Measurements from ENCODE around the gene ZNF622.
A peak's percentile ranks its signal among the peaks of the same experiment; 100 is the strongest.
"Not testable (repeated sequence)": the region's sequence is repeated elsewhere in the genome, so short reads cannot be mapped to it uniquely, and the experiment has no call there.

The ZNF622 gene

DNA sequence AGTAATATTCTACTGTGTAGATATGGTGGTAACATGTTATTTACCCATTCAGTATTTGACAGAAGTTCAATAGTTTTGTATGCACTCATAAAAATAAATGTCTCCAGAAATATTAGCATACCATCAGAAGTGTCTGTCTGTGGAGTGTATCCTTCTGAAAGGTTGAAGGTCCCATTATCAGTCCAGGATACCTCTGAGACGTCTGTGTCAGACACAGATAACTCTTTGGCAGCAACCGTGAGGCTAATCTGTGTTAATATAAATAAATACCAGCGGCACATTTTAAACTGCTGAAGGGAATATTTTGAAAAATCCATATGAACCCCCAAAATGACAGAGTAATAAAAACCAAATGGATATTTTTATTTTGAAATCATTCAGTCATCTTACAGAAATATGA lies 11.9 kb upstream of the ZNF622 start:
- no peak for DNase-seq

DNA sequence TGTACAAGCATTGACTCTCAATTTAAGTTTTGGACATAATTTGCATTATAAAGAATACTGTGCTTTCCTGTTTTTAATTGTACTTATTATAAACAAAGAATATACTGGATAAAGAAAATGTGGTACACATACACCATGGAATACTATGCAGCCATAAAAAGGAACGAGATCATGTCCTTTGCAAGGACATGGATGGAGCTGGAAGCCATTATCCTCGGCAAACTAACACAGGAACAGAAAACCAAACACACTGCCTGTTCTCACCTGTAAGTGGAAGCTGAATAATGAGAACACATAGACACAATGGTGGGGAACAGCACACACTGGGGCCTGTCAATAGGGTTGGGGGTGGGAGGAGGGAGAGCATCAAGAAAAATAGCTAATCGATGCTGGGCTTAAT lies 10.8 kb upstream of the ZNF622 start:
- DNase-seq, result not testable (repeated sequence)

DNA sequence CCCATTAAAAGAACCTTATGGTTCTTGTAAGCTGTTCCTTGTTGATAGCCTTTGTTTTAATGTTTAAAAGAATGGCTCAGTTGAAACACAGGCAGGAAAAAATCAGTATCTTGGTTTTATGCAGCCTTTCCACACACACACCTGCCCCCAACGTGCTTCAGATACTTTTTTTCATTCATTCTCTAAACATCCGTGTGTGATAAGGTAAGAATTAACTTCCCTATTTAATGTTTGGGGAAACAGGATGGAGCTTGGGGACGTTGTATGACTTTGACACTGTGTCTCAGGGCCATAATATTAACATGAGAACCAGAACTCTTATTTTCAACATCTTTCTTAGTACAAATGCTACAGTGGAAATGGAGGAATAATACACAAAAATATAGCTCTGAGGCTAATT lies 5.8 kb upstream of the ZNF622 start:
- no peak for DNase-seq

DNA sequence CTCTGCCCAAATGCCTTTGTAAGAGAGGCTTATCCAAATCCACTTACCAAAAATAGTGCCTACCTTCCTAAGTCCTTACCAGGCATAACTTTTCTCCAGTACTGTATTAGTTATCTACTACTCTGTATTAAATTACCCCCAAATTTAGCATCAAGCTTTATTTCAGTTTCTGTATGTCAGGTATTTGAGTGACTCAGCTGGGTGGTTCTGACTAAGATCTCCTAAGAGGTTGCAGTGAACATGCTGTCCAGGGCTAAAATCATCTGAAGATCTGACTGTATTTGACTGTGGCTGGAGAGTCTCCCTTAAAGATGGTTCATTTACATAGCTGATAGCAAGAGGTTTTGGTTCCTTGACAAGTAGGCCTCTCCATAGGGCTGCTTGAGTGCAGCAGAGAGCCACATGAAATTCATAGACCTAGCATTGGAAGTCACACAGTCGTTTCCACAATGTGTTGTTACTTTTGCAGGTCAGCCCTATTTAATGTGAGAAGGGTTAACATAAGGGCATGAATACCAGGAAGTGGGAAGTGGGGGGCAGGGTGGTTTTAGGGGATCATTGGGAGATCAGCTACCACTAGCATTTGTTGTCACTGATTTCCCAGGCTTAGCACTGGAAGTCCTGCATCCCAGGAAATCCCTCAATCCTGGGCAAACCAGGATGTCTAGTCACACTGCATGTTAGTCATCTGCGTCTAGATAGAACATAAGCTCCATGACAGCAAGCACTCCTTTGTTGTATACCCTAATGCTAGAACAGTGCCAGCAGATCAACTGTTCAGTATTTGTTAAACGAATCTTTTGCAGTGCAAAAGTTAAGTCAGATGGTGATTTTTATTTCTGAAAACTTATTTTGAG lies 2.0 kb upstream of the ZNF622 start:
- peak; percentile 73 for DNase-seq

DNA sequence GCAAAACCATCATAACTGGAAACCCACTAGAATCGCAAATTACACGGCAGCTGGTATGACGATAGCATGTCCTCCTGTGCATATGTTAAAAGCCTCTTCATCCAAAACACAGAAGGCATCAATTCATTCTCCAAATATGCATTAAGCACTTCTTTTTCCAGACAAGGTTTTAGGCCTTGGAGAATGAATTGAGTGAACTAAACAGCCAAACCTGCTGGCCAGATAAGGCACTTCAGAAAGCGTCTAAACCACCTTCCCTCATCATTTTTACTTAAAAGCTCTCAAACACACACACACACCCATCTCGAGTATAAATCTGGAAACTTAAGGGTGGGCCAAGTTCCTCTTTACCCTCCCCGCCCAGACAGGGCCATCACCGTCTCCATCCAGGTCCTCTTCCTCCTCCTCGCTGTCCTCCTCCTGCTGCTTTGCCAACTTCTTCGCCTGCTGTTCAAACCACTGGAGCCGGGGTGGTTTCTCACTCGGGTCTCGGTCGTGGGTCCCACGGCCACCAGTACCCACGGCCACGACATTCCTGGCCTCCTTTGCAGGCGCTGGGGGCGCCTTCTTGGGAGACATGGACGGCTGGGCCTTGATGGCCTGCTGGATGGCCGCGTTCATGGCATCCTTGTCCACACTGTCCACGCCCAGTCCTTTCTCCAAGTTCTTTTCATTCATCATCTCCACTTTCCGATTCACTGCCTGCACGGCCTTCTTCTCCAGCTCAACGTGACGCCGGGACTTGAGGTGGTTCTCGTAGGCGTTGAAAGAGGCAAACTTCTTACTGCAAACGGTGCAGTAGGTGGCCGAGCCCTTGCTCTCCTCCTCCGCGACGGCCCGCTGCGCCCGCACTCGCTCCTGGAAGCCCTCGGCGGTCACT lies 696 bp downstream of the ZNF622 start:
- no peak for DNase-seq

DNA sequence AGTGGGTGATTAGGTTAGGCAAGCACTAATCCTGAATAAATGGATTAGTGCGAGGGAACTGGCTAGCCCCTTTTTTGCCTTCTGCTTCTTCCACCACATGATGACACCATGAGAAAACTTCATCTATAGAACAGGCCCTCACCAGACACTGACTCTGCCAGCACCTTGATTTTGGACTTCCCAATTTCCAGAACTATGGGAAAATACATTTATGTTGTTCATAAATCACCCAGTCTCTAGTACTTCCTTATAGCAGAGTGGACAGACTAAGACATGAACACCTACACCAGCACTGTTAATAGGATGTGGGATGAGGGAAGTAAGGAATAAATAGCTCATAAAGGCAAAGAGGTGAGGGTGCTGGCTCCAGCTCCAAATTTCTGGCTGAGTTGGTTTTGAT lies 1.4 kb downstream of the ZNF622 start:
- DNase-seq, result no peak

DNA sequence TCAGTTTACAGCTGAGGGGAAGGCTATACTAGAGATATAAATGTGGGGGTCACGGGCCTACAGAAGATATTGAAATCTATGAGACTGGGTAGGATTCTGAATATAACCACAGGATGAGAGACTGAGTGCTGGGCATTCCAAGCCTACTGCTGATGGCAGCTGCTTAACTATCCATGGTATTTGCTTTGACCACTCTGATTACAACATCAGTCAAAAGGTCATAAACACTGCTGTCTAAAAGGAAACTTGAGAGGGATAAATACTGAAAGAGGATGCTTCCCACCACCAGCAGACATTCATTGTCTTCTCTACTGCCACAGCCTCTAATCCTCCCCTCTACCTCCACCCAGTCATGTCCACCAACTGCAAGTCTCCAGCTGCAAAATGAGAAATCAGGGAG lies 3.8 kb downstream of the ZNF622 start:
- DNase-seq, result peak; percentile 96

DNA sequence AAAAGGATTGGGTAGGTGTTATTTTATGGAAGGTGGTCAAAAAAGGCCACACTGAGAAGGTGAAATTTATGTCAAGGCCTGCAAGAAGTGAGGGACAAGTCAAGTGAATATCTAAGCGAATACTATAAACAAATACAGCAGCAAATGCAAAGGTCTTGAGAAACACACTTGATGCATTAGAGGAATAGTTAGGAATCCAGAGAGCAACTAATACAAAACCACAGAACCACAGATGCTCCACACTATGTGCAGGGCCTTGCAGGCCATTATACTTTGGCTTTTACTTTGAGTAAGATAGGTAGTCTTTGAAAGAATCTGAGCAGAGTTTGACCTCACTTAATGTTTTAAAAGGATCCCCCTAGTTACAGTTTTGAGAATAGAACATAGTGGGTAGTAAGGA lies 4.6 kb downstream of the ZNF622 start:
- DNase-seq, result peak; percentile 62

DNA sequence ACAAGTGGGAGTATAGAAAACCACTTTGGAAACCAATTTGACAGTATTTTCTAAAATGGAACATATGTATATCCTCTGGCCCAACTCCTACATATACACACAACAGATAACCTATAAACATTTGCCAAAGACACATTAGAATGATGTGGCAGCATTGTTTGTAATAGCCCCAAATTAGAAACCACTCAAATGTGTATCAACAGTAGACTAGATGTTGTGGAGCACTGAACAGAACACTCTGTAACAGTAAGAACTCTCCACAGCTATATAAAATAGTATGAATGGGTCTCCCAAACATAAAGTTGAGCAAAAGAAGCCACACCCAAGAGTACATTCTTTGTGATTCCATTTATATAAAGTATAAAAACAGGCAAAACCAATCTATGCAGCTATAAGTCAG lies 6.1 kb downstream of the ZNF622 start:
- DNase-seq, result no peak

DNA sequence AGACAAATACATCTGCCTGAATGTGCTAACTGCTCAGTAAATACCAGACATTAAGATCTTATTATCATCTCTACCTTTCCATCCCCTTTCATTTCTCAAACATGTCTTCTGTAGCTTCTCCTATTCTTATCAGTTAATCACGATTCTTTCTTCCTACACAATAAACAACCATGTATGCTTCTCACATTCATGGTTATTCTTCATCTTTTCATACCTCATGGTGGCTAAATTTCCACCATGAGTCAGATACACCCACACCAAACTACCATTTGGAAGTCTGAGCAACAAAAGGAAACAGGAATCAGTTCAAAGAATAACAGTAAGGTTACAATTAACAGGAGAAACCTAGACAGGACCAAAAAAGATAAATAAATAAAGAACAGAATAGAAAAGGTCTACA lies 7.7 kb downstream of the ZNF622 start:
- no peak for DNase-seq

DNA sequence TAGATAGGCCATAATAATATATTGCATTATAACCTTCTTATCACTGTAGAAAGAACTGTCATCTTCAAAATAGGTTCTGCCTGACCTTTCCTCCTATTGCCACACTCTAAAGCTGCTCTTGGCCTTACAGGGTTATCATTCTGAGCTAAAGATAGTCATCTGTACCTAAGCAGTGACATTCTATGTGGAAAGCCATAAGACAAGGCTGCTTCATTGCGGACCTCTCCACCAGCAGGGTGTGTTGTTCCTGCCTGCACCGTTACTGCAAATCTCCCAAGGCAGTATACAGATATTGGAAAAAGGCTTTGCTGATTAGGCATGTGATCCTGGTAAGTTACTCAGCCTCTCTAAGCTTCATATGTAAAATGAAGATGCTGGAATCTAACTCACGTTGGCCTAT lies 8.1 kb downstream of the ZNF622 start:
- no peak for DNase-seq

DNA sequence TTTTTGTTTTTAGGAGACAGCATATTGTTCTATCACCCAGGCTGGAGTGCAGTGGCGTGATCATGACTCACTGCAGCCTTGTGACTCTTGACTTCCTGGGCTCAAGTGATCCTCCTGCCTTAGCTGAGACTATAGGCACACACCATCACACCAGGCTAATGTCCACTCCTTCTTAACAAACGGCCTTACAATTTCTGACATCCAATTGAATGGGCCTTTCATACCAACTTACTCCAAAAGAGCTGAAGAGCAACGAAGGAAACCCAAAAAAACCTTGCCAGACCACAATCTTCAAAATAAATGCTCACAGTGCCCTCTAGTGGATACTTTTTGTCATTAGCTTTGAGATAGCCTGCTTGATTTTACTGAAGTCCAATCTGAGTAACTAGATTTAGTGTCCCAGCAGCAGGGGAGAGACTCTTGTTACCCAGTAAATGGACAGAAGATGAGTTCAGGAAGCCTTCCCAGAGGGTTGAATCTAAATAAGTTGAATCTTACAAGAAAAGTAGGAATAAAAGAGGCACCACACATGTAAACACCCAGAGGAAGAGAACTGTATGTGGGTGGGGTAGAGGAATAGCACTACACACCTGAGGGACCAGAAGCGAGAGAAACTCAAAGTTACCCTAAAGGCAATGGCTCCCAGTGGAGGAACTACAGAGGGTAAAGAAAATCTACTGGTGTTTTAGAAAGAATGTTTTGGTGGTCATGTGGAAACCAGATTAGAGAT lies 9.3 kb downstream of the ZNF622 start:
- peak; percentile 82 for DNase-seq

DNA sequence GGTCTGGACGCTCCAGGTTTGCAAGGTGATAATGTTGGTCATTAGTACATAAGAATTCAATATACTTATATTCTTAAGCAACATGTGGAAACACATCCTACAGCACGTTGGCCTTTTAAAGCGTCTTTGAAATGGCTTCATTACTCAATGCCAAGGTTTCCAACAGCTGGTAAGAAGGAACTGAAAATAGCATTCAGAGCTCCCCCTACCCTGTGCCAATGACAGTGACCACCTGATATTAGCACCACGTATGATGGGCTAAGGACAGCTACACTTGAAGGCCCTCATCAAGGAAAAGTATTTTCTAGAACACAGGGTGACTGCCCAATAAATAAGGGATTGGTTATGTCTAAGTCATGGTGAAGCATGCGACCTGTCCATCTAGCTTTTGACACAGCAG lies 9.9 kb downstream of the ZNF622 start:
- DNase-seq, result no peak

DNA sequence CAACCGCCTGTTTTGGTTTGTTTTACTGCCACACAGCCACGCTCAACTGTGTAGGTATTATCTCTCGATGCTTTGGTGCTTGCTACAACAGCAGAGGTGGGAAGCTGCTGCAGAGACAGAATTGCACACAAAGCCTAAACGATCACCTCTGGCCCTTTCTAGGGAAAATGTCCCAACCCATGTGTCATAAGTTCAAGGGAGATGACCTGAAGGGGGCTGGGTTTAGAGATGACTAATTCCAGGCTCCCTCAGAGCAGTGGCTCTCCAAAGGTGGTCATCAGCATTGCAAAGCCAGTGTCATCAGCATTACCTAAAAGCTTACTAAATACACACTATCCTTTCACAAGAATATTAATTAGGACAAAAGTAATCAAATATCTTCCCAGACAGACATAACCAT lies 10.9 kb downstream of the ZNF622 start:
- DNase-seq, result no peak

DNA sequence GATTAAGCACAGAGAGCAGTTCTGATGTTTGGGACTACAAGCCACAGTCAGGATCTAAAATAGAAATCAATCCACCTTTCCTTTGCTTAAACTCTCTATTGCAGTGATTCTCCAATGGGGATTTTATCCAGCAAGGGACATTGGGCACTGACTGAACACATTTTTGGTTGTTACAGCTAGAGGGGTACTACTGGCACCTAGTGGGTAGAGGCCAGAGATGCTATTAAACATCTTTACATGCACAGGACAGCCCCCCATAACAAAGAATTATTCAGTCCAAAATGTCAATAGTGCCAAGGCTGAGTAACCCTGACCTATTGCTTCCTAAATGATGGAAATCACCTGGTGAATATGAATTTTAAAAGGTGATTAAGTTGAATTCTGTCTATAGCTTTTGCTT lies 12.0 kb downstream of the ZNF622 start:
- no peak for DNase-seq

DNA sequence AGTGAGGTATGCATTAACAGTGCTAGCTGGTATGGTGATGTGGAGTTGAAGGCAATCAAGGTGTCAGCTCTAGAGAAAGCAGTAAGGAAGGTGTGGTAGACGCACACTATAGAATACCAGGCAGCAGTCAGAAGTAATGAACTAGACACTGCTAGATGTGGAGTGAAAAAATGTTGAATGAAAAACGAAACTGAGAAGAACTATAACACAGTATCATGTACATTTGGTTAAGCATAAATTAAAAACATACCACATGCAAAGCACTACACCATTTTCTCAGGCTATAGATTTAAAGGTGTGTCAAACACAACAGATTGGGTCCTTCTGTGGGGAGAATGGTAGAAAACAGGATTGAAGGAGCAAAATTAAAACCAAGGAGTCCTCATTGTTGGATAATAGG lies 15.4 kb downstream of the ZNF622 start:
- DNase-seq, result no peak

DNA sequence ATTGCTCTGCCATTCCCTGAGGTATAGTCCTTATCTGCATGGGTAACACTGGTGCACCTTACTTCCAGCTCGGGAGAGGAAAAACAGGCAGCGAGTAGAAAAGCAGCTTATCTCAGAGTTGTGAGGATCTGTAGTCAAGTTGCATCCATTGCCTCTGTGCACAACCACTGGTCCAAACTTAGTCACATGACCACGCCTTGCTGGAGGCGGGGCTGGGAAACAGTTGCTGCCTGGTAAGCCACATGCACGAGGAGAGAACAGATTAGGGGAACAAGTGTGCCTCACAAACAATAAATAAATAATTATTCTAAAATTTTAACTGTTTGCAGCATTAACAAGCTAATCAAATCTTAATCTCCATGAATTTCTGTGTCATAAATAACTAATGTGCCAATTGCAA lies 18.6 kb downstream of the ZNF622 start:
- DNase-seq, result no peak

DNA sequence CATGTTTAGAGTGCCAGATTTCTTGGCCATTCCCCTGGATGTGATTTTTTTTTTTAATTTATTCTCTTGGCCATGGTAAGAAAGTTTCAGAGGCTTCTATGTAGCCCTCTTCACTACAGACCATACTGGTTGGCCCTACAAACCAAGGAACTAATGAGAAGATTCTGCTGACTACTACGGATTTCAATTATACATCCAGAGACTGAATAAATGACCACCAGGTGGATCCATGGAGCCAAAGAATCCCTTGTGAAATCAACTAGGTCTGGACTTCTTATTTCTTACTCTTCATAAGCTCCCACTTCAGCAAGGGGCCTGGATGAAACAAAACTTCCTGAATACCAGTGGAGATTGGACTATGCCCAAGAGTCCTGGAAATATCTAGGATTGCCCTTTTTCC lies 27.6 kb downstream of the ZNF622 start:
- DNase-seq, result peak; percentile 12

DNA sequence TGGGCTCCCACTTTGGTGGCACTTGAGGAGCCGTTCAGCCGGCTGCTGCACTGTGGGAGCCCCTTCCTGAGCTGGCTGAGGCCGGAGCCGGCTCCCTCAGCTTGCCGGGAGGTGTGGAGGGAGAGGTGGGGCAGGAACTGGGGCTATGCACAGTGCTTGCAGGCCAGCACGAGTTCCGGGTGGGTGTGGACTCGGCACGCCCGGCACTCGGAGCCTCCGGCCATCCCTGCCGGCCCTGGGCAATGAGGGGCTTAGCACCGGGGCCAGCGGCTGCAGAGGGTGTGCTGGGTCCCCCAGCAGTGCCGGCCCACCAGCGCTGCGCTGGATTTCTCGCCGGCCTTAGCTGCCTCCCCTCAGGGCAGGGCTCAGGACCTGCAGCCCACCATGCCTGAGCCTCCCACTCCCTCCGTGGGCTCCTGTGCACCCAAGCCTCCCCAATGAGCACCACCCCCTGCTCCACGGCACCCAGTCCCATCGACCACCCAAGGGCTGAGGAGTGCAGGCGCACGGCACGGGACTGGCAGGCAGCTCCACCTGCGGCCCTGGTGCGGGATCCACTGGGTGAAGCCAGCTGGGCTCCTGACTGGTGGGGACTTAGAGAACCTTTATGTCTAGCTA lies 29.4 kb downstream of the ZNF622 start:
- DNase-seq, result not testable (repeated sequence)

DNA sequence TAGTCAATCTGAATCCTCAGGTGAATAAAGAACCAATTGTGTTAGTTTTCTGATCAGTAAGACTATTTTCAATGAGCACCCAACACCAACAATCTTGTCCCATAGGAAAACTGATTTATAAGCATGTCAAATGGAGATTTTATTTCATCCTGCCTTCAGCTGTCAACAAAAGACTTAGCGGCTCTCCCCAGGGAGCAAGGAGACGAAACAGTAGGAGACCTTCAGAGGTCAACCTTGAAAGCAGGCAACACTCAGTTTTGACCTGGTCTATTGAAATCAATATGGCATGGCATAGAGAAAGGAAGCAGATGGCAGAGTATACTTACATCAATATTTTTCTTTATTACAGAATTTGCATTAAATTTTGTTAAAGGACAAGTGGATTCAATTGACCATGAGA lies 34.1 kb downstream of the ZNF622 start:
- DNase-seq, result no peak

DNA sequence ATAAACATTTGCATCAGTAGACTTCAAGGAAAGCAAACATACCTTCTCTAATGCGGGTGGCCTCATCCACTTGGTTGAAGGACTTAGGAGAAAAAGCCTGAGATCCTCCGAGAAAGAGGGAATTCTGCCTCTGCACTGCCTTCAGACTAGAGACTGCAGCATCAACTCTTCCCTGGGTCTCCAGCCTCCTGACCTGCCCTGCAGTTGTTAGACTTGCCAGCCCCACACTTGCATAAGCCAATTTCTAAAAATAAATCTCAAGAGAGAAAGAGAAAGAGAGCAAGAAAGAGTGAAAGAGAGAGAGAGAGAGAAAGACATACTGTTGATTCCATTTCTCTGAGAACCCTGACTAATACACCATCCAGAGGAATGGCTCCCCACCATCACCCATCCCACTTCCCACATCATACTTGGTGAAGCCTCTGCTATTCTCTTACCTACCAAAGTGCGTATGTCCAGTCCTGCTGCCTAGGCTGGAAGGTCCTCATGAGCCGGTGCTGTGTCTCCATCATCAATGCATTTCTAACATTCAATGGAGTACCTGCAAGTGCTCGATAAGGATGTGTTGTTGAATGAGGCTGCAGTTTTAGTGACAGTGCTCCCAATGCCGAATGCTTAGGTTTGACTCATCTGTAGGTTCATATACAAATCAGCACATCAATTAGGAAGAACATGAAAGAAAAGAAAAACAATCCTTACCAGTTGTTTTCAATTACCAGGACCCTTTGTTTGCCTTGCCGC lies 35.1 kb downstream of the ZNF622 start:
- DNase-seq, result no peak

DNA sequence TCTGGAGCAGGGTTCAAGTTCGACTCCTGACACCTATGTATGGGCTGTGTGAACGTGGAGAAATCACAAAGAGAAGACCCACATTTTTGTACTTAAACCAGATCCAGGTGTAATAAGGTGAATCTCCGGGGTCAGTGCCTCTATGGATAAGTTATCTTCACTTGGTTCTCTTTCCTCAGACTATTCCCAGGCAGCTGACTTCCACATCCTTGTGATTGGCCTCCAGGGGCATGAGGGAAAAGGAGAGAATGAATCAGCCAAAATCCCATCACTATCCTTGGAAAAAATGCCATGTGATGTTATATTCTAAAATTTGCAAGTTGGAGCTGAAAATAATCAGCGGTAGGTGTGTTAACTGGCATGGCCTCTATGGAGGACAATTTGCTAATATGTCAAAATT lies 37.2 kb downstream of the ZNF622 start:
- no peak for DNase-seq

Measured in EL (cell line).